ENCODE results near the gene AEBP1.

Gene AEBP1

DNA sequence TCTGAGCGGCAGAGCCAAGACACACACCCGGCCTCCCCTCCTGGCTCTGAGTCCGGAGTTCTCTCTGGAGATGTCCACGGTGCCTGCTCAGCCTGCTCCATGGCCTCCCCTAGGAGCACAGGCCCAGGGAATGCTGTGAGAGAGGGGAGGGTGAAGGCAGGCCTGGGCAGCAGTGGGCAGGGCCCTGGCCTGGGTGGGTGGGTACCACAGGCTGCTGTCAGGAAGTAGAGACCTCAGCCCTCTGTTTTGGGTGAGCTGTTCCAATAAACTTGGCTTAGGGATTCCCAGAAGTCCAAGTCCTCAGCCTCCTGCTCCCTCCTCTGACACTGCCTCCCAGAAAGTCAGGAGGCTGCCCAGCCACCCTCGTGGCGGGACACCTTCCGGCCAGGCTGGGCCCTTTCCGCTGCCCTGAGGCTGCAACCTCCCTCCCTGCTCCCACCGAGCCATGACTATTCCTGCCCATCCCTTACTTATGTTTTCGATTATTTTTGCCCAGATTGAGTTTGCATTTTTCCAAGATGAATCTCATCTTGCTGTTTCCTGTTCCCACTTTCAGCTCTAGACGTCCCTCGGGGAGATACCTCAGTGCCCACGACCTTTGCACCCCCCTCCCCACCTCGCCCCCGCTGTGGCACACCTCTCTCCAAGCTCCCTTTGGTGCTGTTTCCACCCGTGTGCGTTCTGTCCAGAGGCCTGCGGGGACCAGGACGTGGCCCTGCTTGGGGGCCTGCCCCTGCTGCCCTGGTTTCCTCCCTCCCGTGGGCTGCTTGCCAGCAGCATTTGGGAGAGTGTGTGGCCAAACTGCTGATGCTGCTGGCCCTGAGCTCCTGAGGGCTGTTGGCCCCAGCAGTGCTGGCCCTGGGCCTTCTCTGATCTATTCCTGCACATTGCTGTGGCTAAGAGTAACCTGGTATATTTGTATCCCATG, 16.0 kb upstream of the AEBP1 start:
- DNase-seq: no peak

DNA sequence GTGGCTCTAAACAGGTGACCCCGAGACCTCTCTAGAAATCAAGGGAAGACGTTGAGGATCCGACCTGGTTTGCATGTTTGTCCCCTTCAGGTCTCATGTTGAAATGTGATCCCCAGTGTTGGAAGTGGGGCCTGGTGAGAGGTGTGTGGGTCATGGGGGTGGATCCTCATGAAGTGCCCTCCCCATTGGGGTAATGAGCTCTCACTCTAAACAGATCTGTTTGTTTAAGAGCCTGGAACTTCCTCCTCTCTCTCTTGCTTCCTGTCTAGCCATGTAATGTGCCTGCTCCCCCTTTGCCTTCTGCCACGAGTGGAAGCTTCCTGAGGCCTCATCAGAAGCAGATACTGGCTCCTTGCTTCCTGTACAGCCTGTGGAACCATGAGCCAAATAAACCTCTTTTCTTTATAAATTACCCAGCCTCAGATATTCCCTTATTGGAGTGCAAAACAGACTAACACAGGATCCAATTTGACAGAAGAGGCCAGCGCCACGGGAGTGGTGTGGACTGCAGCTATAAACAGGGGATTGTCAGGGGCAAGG, 11.0 kb upstream of the AEBP1 start:
- no peak for DNase-seq

DNA sequence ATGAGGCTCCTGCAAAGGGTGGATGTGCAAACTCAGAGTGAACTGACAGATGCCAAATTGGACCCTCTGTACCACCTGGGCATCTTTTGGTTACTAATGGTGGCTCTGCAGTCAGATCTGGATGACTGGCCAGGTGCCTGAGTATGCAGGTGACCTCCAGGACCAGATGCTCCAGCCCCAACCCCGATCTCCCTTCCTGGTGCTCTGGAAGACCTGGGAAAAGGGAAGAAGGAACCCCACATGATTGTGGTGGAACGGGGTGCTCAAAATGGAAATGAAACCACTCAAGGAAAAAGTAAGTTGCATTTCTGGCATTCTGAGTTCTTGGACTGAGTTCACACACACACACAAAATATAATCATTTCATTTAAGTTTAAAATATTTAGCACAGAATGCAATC, 9.8 kb upstream of the AEBP1 start:
- no peak for DNase-seq

DNA sequence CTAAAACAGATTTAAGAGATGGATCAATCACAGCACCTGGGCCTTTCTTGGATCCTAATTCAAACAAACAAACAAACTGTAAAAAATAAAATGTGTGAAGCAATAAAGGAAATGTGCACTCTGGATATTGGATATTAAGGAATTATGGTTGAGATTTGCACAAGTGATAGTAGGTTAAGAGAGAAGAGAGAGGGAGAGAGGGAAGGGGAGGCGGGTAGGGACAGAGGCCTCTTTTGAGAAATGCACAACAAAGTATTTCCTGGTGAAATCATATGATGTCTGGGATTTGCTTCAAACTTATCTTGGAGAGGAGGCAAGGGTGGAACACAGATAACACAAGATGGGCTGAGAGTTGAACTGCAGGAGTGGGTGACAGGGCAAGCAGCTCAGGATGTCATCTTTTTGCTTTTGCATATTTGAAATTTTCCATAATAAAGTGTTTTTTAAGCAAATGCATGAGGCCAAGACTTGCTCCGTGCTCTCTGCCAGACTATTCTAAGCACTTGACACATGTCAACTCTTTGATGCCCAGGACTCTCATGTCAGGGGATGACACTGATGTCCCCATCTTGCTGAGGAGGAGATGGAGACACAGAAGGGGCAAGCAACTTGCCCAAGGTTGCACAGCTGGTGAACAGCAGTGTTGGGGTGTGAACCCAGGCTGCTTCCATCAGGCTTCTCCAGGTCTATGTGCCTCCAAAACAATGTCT, 9.1 kb upstream of the AEBP1 start:
- no peak for DNase-seq

DNA sequence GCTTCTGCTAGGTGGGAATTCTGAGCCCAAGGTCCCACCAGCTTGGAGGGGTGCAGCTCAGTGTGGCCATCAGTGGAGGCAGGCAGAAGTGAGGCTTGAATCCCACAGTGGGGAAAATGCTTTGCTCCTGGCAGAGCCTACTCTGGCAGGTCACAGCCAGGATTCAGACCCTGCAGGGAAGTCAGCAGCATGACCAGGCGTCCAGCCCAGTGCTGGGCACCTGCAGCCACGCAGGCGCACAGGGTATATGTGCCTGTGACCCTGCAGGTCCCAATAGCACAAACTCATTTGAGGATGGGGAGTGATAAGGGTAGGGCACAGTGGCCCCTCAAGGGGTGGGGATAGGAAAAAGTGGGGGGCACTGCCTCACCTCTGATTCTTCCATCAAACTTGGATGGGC, 8.4 kb upstream of the AEBP1 start:
- no peak for DNase-seq

DNA sequence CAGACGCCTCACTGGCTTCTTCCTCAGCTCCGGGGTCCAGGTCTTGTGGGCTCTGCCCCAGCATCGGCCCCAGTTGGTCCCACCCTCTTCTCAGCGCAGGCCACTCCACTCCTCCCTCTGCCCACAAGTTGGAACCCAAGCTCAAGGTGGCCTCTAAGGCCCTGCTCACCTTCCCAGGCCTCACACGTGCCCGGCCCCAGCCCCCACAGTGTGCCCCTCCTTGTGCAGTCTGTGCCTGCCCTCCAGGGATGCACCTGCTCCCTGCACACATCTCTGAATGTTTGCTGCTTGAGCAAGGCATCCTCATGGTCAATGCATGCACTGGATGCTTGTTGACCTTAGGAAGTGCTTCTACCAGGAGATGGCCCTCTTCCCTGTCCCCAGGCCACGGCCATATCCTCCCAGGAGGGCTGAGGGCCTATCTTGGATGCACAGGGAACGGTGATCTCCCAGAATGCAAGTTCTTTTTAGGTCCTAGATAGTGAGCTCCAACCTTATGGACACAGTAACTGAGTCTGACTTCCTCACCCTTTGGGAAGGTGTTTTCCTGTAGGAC, 7.7 kb upstream of the AEBP1 start:
- no peak for DNase-seq

DNA sequence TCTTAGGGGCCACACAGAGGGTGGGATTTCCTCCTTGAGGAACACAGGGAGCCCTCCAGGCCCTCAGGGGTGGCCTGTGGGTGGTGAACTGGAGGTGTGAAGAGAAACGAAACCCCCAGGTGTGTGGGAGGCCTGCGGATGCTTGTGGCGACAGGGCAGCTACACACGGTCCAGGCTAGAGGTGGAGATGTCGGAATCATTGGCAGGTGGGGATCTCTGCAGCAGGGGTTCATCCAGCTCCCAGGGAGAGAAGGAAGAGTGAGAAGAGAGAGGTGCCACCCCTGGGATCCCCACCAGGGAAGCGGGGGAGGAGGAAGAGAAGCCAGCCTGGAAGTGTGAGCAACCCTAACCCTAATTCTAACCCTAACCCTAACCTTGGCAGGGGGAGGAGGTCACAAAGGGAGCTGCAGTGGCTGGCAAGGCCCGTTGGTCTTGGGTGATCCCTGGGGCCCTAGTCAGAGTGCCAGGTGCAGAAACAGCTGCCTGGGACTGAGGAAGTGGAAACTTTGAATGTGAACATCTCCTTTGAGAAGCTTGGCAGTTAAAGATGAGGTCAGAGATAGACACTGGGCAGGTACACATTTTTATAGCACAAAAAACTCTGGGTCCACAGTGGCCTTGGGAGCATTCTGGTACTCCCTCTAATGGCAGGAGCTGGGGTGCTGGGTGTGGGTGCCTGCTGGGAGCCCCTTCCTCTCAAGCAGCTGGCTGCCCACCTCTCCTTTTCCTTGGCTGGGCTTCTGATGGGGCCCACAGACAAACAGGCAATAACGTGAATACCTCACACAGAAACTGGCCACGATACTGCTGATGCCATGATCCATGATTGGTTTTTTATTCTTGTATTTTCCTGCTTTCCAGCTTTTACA, 6.8 kb upstream of the AEBP1 start:
- peak in 1 of 2 donors; percentile 66 for DNase-seq

DNA sequence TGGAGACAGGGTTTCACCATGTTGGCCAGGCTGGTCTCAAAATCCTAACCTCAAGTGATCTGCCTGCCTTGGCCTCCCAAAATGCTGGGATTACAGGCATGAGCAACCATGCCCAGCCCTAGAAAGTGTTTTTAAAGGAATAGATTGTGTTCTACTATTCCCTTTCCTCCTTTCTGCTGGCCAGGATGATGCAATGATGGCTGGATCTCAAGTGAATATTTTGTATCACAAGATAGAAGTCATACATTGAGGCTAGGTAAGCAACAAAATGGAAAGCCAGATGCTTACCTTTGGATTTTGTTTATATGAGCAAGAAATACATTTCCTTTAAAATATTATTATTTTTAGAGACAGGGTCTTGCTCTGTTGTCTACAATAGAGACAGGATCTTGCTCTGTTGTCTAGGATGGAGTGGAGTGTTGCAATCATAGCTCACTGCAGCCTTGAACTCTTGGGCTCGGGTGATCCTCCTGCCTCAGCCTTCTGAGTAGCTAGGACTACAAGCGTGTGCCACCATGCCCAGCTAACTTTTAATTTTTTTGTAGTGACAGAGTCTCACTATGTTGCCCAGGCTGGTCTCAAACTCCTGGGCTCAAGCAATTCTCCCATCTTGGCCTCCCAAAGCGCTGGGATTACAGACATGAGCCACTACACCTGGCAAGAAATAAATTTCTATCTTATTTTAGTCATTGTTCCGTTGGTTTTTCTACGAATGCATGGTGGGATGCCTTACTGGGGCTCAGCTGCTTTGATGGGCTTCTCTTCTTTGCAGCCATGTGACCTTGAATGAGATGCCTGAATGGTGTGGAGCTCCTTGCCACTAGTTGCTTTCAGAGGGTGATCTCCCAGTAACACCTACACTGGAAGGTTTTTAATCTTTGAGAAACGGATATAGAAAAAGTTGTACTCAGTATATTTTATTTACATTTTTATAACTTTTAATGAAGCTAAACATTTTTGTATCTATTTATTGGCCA, 5.8 kb upstream of the AEBP1 start:
- no peak for DNase-seq

DNA sequence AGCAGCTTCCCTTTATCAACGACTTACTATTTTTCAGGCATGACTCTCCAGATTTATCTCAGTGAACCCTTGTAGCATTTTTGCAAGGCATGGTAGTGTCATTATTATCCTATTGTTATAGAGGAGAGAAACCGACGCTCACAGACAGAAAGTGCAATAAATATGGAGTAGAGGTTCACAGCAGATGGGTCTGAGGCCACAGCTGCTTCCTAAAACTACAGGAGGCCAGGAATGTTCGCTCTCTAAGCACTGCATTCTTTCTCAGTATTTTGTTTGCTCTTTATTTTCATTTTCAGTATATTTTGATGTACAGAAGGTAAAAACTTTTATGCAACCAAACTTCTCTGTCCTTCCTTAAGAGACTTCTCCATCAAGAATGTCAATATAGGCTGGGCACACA, 4.5 kb upstream of the AEBP1 start:
- peak in 1 of 2 donors; percentile 43 for DNase-seq

DNA sequence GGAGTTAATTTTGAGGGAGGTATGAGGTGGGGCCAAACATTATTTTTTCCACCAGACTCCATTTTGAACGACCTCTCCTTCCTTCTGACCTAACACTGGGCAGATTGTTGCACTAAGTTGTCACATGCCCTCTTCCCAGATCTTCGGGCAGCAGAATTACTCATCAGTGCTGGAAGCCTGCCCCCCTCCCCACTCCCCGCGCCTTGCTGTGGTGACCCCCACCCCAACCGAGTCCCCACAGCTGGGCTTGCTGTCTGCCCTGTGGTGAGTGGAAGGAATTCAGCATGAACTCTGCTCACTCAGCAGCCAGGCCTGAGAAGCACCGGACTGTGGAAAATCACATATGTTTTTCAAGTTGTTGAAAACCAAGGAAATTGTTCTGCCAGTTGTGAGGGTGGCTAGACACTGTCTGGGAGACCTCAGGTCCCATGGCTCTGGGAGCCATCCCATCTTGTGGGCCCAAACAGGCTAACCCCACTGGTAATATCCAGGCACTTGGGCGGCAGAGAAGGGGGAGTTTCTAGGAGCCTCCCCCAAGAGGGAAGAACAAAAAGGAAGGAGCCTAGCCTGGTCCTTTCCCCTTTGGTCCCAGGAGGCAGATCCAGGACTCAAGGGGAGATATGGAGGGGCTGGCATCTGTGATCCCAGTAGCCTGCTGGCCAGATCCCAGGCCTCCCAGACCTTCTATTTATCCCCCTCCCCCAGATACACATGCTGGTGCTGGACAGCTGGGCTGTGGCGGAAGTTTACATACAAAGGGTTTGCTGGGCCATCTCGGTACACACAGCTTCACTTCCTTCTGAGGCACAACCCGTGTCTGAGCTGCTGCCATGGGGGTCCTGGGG, 3.5 kb upstream of the AEBP1 start:
- no peak for DNase-seq

DNA sequence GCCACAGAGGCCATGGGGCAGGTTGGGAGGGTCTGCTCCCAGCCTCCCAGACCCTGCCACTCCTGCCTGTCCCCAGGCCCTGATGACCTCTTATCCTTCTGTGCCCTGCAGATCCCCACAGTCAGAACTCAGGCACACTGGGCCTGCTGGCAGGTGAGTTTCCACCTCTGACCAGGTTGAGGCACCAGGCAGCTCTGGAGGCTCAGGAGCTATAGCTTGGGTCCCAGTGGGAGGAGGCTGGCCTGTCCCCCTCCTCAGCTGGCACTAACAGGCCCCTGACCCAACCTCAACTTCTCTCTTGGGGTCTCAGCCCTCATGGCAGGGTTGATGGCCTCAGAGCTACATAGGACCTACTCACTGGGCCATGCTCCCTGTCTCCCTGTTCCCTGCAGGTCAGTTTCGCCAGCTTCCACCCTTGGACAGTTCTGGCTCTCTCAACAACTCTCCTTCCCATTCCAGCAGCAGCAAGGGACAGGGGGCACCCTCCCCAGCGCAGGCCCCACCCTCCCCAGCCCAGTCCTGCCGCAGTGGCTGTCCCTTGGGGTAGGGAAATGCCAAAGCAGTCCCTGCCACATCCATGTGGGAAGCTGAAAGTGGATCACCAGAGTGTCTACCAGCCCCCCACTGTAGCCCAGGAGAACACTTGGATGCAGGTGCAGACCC, 2.7 kb upstream of the AEBP1 start:
- no peak for DNase-seq

DNA sequence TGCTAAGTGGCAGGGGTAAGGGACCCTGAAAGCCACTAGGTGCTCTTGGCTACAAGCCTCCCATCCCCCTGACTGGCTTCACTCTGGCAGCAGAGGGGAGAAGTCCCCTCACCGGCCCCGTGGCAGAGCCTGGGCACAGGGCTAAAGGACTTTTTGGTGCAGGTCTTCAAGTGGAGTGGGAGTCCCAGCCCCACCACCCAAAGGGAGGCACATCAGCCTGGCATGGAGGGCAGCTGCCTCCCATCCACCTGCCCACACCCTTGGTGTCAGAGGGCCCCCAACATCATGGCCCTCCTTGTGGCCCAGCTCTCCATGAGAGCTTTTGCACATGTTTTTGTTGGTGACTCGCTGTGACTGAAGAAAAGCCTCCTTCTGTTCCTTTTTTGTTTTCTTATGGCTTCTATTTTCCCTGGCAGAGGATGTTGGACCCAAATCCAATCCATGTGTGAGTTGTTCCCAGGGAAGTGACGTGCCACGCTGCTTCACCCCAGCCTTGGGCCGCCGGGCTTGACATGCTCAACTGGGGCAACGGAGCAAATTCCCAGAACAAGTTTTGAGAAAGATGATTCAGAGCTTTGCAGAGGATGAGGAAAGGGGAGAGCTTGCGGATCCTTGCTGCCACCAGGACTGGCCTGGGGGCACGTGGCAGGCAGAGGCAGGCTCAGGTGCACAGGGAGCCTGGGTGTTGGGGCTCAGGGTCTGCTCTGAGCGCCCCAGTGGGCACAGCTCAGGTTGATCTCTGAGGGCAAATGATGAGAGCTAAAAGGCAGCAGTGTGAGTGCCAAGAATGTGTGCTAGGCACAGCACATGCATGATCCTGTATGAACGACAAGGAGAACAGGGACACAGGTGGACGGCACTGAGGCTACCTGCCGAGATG, 1.9 kb upstream of the AEBP1 start:
- DNase-seq: no peak

DNA sequence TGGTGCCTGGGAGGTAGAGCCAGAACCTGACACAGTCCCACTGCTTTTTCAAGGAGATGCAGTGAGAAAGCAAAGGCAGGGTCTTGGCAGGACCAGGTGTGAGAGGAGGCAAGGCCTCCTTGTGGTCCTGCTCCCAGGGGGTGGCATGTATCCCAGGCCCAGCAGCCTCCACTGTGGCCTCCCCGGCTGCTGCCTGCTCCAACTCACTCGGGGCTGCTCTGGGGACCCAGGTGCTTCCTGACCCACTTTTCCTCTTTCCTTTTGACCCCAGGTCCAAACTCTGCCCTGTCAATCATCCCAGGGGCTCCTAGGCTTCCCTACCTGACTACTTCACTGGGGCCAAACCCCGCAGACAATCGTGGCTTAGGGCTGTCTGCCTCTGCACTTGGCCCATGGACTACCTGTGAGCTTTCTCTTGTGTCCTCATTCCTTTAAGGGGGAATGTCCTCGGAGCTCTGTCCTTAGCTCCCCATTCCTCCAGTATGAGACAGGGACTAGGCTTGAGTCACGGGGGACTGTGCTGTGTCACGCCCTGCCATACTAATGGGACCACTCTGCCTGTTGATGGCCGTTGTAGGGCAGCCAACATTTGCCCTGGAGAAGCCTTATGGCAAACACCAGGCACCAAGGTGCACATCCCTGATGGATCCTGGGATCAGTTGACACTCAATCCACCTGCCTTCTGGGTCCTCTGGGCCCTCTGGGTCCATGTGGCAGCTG, 1.1 kb upstream of the AEBP1 start:
- DNase-seq: no peak

DNA sequence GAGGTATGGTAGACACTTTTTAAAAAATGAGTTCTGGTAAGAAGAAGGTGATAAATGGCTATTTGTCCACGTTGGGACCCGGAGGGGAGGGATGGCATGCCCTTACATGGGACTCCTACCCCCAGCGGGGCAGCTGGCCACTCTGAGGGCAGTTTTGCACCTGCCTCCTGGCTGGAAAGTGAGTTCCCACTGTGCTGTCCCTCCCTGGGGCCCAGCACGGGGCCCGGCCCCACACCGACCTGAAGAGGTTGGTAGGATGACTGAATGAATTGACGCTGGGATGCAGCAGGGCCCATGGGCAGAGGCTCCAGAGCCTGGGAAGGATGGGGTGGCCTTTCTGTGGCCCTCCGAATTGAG, 601 bp upstream of the AEBP1 start:
- no peak for DNase-seq

DNA sequence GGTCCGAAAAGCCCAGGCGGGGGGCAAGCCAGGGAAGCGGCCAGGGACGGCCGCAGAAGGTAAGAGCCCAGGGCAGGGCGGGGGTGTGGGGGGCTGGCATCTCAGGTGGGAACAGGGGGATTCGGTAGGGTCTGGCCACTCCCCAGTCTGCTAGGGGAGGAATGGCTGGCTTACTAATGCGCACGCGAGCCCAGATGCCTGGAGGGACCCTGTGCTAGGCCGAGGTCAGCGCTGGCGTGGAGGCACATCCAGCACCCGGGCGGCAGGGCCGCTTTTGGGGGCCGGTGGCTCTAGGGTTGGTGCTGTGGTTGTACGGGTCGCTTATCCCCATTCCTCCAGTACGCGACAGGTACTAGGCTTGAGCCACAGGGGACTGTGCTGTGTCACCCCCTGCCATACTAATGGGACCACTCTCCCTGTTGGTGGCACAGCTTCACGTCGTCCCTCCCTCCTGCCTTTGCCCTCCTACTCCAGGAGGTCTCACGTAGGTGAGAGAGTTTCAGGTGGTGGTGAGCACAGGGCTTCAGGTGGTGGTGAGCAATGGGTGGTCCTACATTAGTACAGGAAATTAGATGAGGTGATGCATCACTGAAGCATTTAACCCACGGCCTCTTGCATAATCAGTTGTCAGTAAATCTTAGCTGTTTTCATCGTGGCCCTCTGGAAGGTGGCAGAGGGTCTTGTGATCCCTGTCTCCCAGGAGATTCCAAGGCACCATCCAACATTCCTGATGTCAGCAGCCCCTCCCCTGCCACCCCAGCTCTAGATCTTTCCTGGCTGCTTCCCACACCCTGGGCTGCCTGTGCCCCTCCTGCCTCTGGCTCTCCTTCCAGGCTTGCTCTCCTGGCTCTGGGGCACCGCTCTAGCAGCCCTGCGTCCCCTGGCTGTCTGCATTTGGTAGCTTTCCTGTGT, 971 bp downstream of the AEBP1 start:
- DNase-seq: no peak

DNA sequence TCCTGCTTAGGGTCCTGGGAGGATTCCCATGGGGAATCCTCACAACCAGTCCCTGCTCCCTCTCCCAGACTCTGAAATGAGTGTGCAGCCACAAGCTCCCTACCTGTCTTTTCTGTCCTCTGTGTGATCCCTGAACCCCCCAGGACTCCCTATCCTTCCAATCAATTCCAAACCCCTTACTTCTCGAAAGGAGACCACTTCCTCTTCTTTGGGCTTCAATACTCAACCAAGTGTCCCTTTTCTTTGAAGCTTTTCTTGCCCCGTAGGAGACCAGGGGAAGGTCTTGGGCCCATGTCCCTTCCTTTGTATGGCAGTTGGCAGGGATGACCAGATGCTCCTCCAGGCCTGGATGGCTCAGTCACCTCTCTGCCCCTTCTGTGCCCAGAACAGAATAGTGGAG, 1.7 kb downstream of the AEBP1 start:
- DNase-seq: no peak
